Neural progenitor cell (in vitro differentiated cells): ENCODE measurements around the gene CCL8.

Experiments
- CTCF ChIP-seq: fragments of 200-600 bp; sonication (generic); IDR thresholded peaks from 2 replicates; pipeline ENCODE4 v1.5.1; 2017; ENCODE audit warnings: antibody characterized with exemption, mild to moderate bottlenecking
- EZH2 ChIP-seq: fragments of 200-600 bp; sonication (generic); IDR thresholded peaks from 2 replicates; pipeline ENCODE4 v1.6.1; 2017; ENCODE audit warnings: antibody characterized with exemption, mild to moderate bottlenecking, moderate library complexity
- EZH2phosphoT487 ChIP-seq: fragments of 200-600 bp; sonication (generic); IDR thresholded peaks from 2 replicates; pipeline ENCODE4 v1.6.1; 2017; ENCODE audit warnings: antibody characterized with exemption

- no peak for TF ChIP-seq EZH2
- TF ChIP-seq EZH2phosphoT487 = no peak
- TF ChIP-seq CTCF = no peak
Measured at GRCh38 chr17:34356194-34356593, 37.0 kb downstream of the CCL8 start, which contains the start of gene CCL13.
